SJCRH30 (cell line): ENCODE results near the gene MYL6B. TPM values are rescaled to one million over a fixed set of nuclear protein-coding genes. Genes with fewer than 3 reads are reported as not detected.
A peak's percentile ranks its signal among the peaks of the same experiment; 100 is the strongest.
"Not testable (repeated sequence)": the region's sequence is repeated elsewhere in the genome, so short reads cannot be mapped to it uniquely, and the experiment has no call there.

ENCODE experiments used
- DNase-seq, 2 experiments: peaks; one replicate each; pipeline ENCODE4 v3.0.0-alpha.2; 2015 to 2020
- H3K27ac ChIP-seq: fragments of 250-450 bp; sonication (Bioruptor Pico); 2 replicates; pipeline ENCODE4 v1.5.1; 2020; ENCODE audit warnings: mild to moderate bottlenecking, moderate library complexity
- H3K27me3 ChIP-seq: fragments of 250-450 bp; sonication (Bioruptor Pico); 2 replicates; pipeline ENCODE4 v1.5.1; 2020; ENCODE audit warnings: mild to moderate bottlenecking, moderate library complexity
- H3K36me3 ChIP-seq: fragments of 250-450 bp; sonication (Bioruptor Pico); 2 replicates; pipeline ENCODE4 v1.5.1; 2020; ENCODE audit warnings: mild to moderate bottlenecking, moderate library complexity
- H3K4me1 ChIP-seq: fragments of 250-450 bp; sonication (Bioruptor Pico); 2 replicates; pipeline ENCODE4 v1.5.1; 2020; ENCODE audit warnings: mild to moderate bottlenecking, moderate library complexity
- H3K4me3 ChIP-seq: fragments of 250-450 bp; sonication (Bioruptor Pico); 2 replicates; pipeline ENCODE4 v1.5.1; 2020; ENCODE audit warnings: mild to moderate bottlenecking, moderate library complexity
- H3K9me3 ChIP-seq: fragments of 250-450 bp; sonication (Bioruptor Pico); replicated peaks from 2 replicates; pipeline ENCODE4 v1.5.1; 2020; ENCODE audit warnings: mild to moderate bottlenecking, moderate library complexity
- total RNA-seq: library from RNA; depleted of rRNA; stranded (reverse); fragments of >200 nt; shearing (Covaris generic); gene quantifications from 2 replicates; pipeline ENCODE4 v1.2.3, GENCODE V29; 2014; rRNA removed

The MYL6B gene
- total RNA-seq, 1 experiment from 2014 or later, result 199 TPM

DNA sequence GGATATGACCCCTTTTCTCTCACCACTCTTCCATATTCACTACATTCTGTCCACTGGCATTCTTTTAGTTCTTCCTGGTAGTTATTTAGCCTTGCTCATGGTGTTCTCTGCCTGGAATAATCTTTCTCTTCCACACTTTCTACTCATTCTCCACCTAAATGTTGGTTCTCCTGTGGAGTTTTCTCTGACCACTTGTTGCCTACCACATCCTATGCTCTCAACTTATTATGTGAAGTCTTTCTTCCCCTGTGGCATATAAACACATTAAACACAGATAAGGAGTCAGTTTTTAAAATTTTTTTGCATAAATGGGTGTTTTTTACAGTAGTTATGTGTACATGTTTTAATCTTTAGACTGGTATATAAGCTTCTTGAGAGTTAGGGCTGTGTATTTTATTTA is 40.2 kb downstream of the MYL6B start:
- Histone ChIP-seq H3K9me3 (no peaks in the 10 kb centered on the region), H3K4me3 (no peak overlapping the region), H3K4me1 (peaks cover 8% of the 10 kb centered on the region; the same call in 1 of the 2 replicates), H3K27me3 (no peaks in the 10 kb centered on the region), H3K36me3 (no peaks in the 10 kb centered on the region), H3K27ac (no peak overlapping the region)
- DNase-seq, result no peak

DNA sequence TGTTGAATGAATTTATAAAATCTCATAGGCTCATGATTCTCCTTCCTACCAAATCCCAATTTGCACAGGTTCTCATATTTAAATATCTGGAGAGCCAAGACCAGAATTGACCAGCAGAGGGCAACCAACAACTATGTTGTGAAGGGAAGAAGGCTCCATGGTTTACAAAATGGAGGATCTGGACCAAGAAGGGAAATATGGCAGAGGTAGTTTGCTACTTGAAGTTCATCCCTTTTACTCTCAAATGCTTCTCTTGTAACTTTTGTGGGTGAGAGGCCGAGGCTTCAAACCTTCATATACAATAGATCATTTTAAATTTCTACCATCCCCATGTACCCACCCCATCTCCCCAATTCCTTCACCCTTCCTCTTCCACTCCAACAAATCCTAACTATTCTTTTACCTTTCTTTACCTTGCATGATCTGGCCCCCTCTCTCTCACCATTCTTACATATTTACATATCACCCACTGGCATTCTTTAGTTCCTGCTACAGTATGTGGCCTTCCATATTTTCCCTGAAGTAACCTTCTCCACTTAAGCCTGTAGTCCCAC is 40.7 kb downstream of the MYL6B start:
- H3K27ac ChIP-seq, result no peak overlapping the region
- no peaks in the 10 kb centered on the region for H3K36me3 ChIP-seq
- peak; percentile 83 to 90 for DNase-seq
- H3K27me3 ChIP-seq, result no peaks in the 10 kb centered on the region
- H3K4me1 ChIP-seq, result peaks cover 4% of the 10 kb centered on the region; the same call in 1 of the 2 replicates
- H3K4me3 ChIP-seq, result no peak overlapping the region
- no peaks in the 10 kb centered on the region for H3K9me3 ChIP-seq

DNA sequence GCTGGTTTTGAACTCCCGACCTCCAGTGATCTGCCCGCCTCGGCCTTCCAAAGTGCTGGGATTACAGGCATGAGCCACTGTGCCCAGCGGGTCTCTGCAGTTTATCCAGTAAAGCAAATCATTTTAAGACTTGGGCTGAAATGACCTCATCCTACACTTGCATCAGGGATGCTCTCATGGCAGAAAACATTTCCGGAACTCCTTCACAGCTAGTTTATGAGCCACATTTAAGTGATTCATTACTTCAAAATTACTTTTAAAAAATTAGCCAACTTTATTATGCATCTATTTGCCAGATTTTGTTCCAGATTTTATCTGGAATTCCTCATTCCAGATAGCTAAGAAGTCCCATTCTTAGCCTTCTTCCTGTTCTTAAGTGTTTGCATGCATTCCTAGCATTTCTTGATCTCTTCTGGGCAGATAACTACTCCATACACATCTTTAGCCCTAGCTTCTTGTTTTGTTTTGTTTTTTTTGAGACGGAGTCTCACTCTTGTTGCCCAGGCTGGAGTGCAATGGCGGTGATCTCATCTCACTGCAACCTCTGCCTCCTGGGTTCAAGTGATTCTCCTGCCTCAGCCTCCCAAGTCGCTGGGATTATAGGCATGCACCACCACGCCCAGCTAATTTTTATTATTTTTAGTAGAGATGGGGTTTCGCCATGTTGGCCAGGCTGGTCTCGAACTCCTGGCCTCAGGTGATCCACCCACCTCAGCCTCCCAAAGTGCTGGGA is 44.6 kb downstream of the MYL6B start:
- not testable (repeated sequence) for H3K36me3 ChIP-seq, H3K4me1 ChIP-seq, H3K4me3 ChIP-seq, H3K27me3 ChIP-seq, H3K9me3 ChIP-seq, H3K27ac ChIP-seq
- peak in 1 of 2 experiments; percentile 7 for DNase-seq

- Histone ChIP-seq H3K36me3 (no peaks in the 10 kb centered on the region), H3K9me3 (no peaks in the 10 kb centered on the region), H3K27ac (no peak overlapping the region), H3K4me3 (no peak overlapping the region), H3K27me3 (no peaks in the 10 kb centered on the region), H3K4me1 (peaks cover 3% of the 10 kb centered on the region; the same call in 1 of the 2 replicates)
- no peak for DNase-seq
Observed at GRCh38 chr12:56197921-56198635, 45.7 kb downstream of the MYL6B start.

- H3K4me1 ChIP-seq, result no peaks in the 10 kb centered on the region
Observed at GRCh38 chr12:56198836-56199235, 46.4 kb downstream of the MYL6B start.

DNA sequence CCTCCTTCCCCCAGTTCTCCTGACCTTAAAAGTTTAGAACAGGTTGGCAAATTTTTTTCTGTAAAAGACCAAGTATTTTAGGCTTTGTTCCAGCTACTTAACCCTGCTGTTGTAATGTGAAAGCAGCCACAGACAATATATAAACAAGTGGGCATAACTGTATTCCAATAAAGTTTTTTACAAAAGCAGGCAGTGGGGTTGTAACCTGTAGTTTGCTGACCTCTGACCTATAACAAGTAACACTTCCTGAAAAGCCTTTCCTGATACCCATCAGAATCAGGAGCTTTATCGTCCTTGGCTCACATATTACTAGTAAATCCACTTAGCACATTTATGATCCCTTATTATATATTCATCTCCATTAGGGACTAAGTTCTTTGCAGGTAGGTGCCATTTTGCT is 50.0 kb downstream of the MYL6B start:
- peaks cover 8% of the 10 kb centered on the region for H3K36me3 ChIP-seq
- H3K27me3 ChIP-seq, result no peaks in the 10 kb centered on the region
- no peak overlapping the region for H3K27ac ChIP-seq
- H3K9me3 ChIP-seq, result no peaks in the 10 kb centered on the region
- H3K4me3 ChIP-seq, result no peak overlapping the region
- H3K4me1 ChIP-seq, result no peaks in the 10 kb centered on the region
- DNase-seq, result no peak

More at GRCh38 chr12:56198836-56199235, 46.4 kb downstream of the MYL6B start:
- no peak overlapping the region for H3K4me3 ChIP-seq
- no peak overlapping the region for H3K27ac ChIP-seq
- no peak for DNase-seq
- H3K27me3 ChIP-seq, result no peaks in the 10 kb centered on the region
- no peaks in the 10 kb centered on the region for H3K36me3 ChIP-seq
- no peaks in the 10 kb centered on the region for H3K9me3 ChIP-seq

GRCh38 chr12:56202838-56203237 is 50.5 kb downstream of the MYL6B start:
- Histone ChIP-seq H3K27me3 (no peaks in the 10 kb centered on the region), H3K4me3 (no peak overlapping the region), H3K27ac (no peak overlapping the region), H3K9me3 (no peaks in the 10 kb centered on the region), H3K36me3 (peaks cover 10% of the 10 kb centered on the region), H3K4me1 (no peaks in the 10 kb centered on the region)
- DNase-seq, result no peak

DNA sequence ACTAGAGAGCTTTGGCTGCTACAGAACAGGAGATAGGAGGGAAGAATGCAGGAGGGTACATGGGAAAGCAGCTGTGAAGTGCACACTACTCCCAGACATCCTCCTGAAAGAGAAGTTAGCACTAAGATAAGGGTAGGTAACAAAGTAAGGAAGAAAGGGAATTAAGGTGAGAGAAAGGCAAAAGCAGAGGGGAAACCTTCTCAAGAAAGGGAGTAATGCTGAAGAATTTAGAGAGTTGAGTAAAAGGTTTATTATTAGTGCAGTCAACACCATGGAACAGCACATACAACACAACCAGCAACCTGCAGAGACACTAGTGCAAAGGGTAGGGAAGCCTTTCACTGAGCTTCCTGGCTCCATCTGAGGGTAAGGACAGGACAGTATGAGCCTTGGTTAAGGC is 51.9 kb downstream of the MYL6B start:
- no peak for DNase-seq
- Histone ChIP-seq H3K4me1 (no peaks in the 10 kb centered on the region), H3K9me3 (no peaks in the 10 kb centered on the region), H3K36me3 (peaks cover 10% of the 10 kb centered on the region), H3K27ac (no peak overlapping the region), H3K4me3 (no peak overlapping the region), H3K27me3 (no peaks in the 10 kb centered on the region)

- H3K27me3 ChIP-seq, result no peaks in the 10 kb centered on the region
- H3K4me3 ChIP-seq, result no peak overlapping the region
- H3K27ac ChIP-seq, result no peak overlapping the region
- H3K36me3 ChIP-seq, result peaks cover 17% of the 10 kb centered on the region
- no peaks in the 10 kb centered on the region for H3K4me1 ChIP-seq
- no peak for DNase-seq
- H3K9me3 ChIP-seq, result no peaks in the 10 kb centered on the region
Observed at GRCh38 chr12:56205445-56205844, 53.1 kb downstream of the MYL6B start.

DNA sequence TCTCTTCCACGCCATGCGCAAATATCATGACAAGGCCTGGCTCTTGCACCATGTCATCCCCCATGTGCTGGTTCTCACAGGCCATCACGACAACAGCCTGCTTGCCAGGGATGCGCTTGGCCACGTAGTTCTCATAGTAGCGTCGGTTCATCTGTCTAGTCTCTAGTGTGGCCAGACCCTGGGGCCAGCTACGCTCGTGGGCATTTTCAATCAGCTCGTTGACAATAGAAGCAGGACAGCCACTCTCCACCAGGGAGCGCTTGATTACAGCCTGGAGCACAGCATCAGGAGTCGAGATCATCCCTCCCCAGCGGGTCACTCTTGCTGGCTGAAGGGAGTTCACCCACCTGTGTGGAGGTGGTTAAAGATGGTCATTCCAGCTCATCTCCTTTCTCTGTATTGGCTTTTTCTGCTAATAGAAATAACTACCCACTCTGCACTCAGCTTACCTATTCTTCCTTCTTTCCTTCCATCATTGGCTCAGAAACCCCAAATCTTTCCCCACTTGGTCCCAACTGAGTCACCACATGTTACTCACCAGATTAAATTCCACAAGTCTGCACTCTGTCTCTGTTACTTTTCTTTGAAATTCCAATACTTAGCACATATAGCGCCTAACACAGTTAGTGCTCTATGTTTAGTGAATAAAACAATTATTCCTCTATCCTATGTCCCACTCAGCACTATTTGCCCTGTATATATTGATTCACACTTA is 54.2 kb downstream of the MYL6B start:
- Histone ChIP-seq H3K4me1 (no peaks in the 10 kb centered on the region), H3K27ac (no peak overlapping the region), H3K36me3 (peaks cover 18% of the 10 kb centered on the region), H3K4me3 (no peak overlapping the region), H3K27me3 (no peaks in the 10 kb centered on the region), H3K9me3 (no peaks in the 10 kb centered on the region)
- peak; percentile 50 to 59 for DNase-seq

Other genes starting within 250 kb of the MYL6B start
- 24.0 and 25.6 TPM in 2 replicates for gene PYM1, start 224.7 kb upstream of the MYL6B start, total RNA-seq
- 3.7 and 4.4 TPM in 2 replicates for gene DGKA, start 221.4 kb upstream of the MYL6B start, total RNA-seq
- gene PMEL, start 186.5 kb upstream of the MYL6B start, total RNA-seq, result 1.2 and 1.3 TPM in 2 replicates
- gene CDK2, start 185.8 kb upstream of the MYL6B start, total RNA-seq, result 99.6 and 106 TPM in 2 replicates
- 59.4 and 61.0 TPM in 2 replicates for gene RAB5B, start 178.5 kb upstream of the MYL6B start, total RNA-seq
- 10.0 and 13.2 TPM in 2 replicates for gene SUOX, start 155.3 kb upstream of the MYL6B start, total RNA-seq
- gene IKZF4, start 131.5 kb upstream of the MYL6B start, total RNA-seq, result 1.7 and 2.2 TPM in 2 replicates
- 229 and 271 TPM in 2 replicates for gene RPS26, start 110.7 kb upstream of the MYL6B start, total RNA-seq
- gene ERBB3, start 72.4 kb upstream of the MYL6B start, total RNA-seq, result 38.0 and 38.8 TPM in 2 replicates
- gene PA2G4, start 48.0 kb upstream of the MYL6B start, total RNA-seq, result 342 and 348 TPM in 2 replicates
- gene RPL41, start 36.0 kb upstream of the MYL6B start, total RNA-seq, result 5,544 and 5,661 TPM in 2 replicates
- 5.5 and 5.8 TPM in 2 replicates for gene ZC3H10, start 34.3 kb upstream of the MYL6B start, total RNA-seq
- 86.7 and 92.9 TPM in 2 replicates for gene ESYT1, start 24.3 kb upstream of the MYL6B start, total RNA-seq
- gene MYL6, start 5.8 kb downstream of the MYL6B start, total RNA-seq, result 564 and 633 TPM in 2 replicates
- gene SMARCC2, start 36.9 kb downstream of the MYL6B start, total RNA-seq, result 57.3 and 60.9 TPM in 2 replicates
- 24.3 and 25.7 TPM in 2 replicates for gene RNF41, start 69.3 kb downstream of the MYL6B start, total RNA-seq
- 43.2 and 46.5 TPM in 2 replicates for gene NABP2, start 71.8 kb downstream of the MYL6B start, total RNA-seq
- gene SLC39A5, start 77.5 kb downstream of the MYL6B start, total RNA-seq, result not detected in 2 replicates
- 12.0 and 12.5 TPM in 2 replicates for gene ANKRD52, start 105.8 kb downstream of the MYL6B start, total RNA-seq
- 13.8 and 14.4 TPM in 2 replicates for gene COQ10A, start 114.4 kb downstream of the MYL6B start, total RNA-seq
- gene CS, start 147.7 kb downstream of the MYL6B start, total RNA-seq, result 183 and 185 TPM in 2 replicates
- 75.2 and 80.9 TPM in 2 replicates for gene CNPY2, start 163.4 kb downstream of the MYL6B start, total RNA-seq
- gene PAN2, start 181.4 kb downstream of the MYL6B start, total RNA-seq, result 25.5 and 27.9 TPM in 2 replicates
- 0.41 TPM in 1 of 2 replicates, not detected in the other for gene IL23A, start 186.3 kb downstream of the MYL6B start, total RNA-seq
- 38.8 and 44.0 TPM in 2 replicates for gene STAT2, start 207.5 kb downstream of the MYL6B start, total RNA-seq
- not detected in 2 replicates for gene APOF, start 210.3 kb downstream of the MYL6B start, total RNA-seq